Peyer's patch (tissue), 4 donors: Measurements from ENCODE around the gene PARD3B.

Experiments used
- POLR2A ChIP-seq, 2 donors: fragments of 450-650 bp; IDR thresholded peaks; one replicate each; pipeline ENCODE4 v1.5.1; 2017; ENCODE audit warnings: antibody characterized with exemption in 2 of 2, mild to moderate bottlenecking in 2 of 2, moderate library complexity in 2 of 2
- TF ChIP-seq, protein P1 (sequence below), 6 experiments: fragments of 450-650 bp in 4 of 6; fragments of 200-600 bp in 2 of 6; sonication (generic) in 1 of 6; IDR thresholded peaks; one replicate each; pipeline ENCODE4 v1.5.1; 2017 to 2019; ENCODE audit warnings: antibody characterized with exemption in 6 of 6, mild to moderate bottlenecking in 3 of 6, moderate library complexity in 1 of 6

DNA sequence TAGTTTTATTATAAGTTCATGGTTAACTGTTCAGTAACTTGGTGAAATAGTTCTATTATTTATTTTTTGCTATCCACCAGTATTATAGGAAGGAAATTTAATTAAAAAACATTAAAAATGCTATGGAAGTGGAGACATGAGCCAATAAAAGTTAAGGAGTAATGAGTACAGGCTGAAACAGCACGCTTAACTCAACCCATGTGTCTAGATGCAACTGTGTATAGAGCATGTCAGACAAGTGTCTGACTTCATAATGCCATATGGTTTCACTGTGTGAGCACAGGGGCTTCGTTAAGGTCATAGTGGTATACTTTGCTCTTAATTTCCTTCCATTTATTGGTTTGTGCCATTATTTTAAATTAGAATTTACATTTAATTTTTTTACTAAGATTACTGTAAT lies 570.2 kb downstream of the PARD3B start:
- no peak for TF ChIP-seq POLR2A (IDR thresholded peaks at IDR 0.05)
- TF ChIP-seq, protein P1, sequence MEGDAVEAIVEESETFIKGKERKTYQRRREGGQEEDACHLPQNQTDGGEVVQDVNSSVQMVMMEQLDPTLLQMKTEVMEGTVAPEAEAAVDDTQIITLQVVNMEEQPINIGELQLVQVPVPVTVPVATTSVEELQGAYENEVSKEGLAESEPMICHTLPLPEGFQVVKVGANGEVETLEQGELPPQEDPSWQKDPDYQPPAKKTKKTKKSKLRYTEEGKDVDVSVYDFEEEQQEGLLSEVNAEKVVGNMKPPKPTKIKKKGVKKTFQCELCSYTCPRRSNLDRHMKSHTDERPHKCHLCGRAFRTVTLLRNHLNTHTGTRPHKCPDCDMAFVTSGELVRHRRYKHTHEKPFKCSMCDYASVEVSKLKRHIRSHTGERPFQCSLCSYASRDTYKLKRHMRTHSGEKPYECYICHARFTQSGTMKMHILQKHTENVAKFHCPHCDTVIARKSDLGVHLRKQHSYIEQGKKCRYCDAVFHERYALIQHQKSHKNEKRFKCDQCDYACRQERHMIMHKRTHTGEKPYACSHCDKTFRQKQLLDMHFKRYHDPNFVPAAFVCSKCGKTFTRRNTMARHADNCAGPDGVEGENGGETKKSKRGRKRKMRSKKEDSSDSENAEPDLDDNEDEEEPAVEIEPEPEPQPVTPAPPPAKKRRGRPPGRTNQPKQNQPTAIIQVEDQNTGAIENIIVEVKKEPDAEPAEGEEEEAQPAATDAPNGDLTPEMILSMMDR (IDR thresholded peaks at IDR 0.05): no peak
